GM21737 (cell line): Measurements from ENCODE around the gene ARL10.
"Not testable (repeated sequence)": the region's sequence is repeated elsewhere in the genome, so short reads cannot be mapped to it uniquely, and the experiment has no call there.

ENCODE experiments used
- ATAC-seq: cut with Tn5 transposase; IDR thresholded peaks from one replicate; pipeline ENCODE4 v1.9.1; 2021; ENCODE audit warnings: mild to moderate bottlenecking, moderate library complexity; ENCODE audit not compliant: unreplicated experiment

The ARL10 gene

GRCh38 chr5:176388003-176388443 lies 22.7 kb downstream of the ARL10 start:
- ATAC-seq, result peak; percentile 1

GRCh38 chr5:176388444-176389134 lies 23.3 kb downstream of the ARL10 start, which contains the start of the genes HIGD2A and NOP16:
Gene HIGD2A, plus strand, starts transcription at chr5:176388751. Its CDS starts 69 bp downstream, at chr5:176388820.
Gene NOP16, minus strand, starts transcription at chr5:176388598. Its CDS starts 59 bp downstream, at chr5:176388539.
- peak; percentile 77 for ATAC-seq

GRCh38 chr5:176389135-176390123 lies 24.1 kb downstream of the ARL10 start:
- no peak for ATAC-seq

GRCh38 chr5:176391479-176391878 lies 26.2 kb downstream of the ARL10 start:
- ATAC-seq, result no peak

- no peak for ATAC-seq
Measured at GRCh38 chr5:176391999-176392398, 26.7 kb downstream of the ARL10 start.

- no peak for ATAC-seq
Measured at GRCh38 chr5:176392526-176392925, 27.2 kb downstream of the ARL10 start.

- no peak for ATAC-seq
Measured at GRCh38 chr5:176394096-176394495, 28.8 kb downstream of the ARL10 start.

- no peak for ATAC-seq
Measured at GRCh38 chr5:176394881-176395675, 29.8 kb downstream of the ARL10 start.

GRCh38 chr5:176396330-176396729 lies 31.0 kb downstream of the ARL10 start:
- ATAC-seq, result no peak

GRCh38 chr5:176397736-176398420 lies 32.6 kb downstream of the ARL10 start:
- no peak for ATAC-seq

GRCh38 chr5:176400382-176401156 lies 35.3 kb downstream of the ARL10 start:
- no peak for ATAC-seq

- ATAC-seq, result no peak
Measured at GRCh38 chr5:176401281-176402205, 36.3 kb downstream of the ARL10 start.

- no peak for ATAC-seq
Measured at GRCh38 chr5:176405656-176406435, 40.6 kb downstream of the ARL10 start.

- no peak for ATAC-seq
Measured at GRCh38 chr5:176406436-176407052, 41.3 kb downstream of the ARL10 start.

GRCh38 chr5:176407456-176408251 lies 42.4 kb downstream of the ARL10 start:
- ATAC-seq, result no peak

GRCh38 chr5:176408252-176408573 lies 42.9 kb downstream of the ARL10 start:
- ATAC-seq, result not testable (repeated sequence)
